Natural killer cell (primary cell): Measurements from ENCODE around the gene CNNM3. TPM values are rescaled to one million over a fixed set of nuclear protein-coding genes. Genes with fewer than 3 reads are reported as not detected.

Source experiments
- ATAC-seq, 3 donors: fragments of 150-1000 bp in 2 of 3; fragments of 200-7000 bp in 1 of 3; cut with Tn5 transposase; 1 replicate in 1 of 3; 2 replicates in 2 of 3; pipeline ENCODE4 v1.10.0; 2021; ENCODE audit warnings: mild to moderate bottlenecking in 2 of 3, moderate library complexity in 2 of 3
- DNase-seq, 2 donors: peaks; one replicate each; pipeline versions ENCODE4 v3.0.0 to v3.0.0-alpha.2; 2013 to 2021; ENCODE audit warnings: mixed read lengths in 1 of 2
- H3K27ac ChIP-seq: one replicate; pipeline ENCODE4 v1.5.1; 2013; ENCODE audit warnings: mild to moderate bottlenecking, low read length
- H3K27me3 ChIP-seq: one replicate; pipeline ENCODE4 v1.6.1; 2013; ENCODE audit warnings: low read length; ENCODE audit not compliant: control insufficient read depth, insufficient read depth
- H3K36me3 ChIP-seq: one replicate; pipeline ENCODE4 v1.6.1; 2013; ENCODE audit warnings: low read length; ENCODE audit not compliant: control insufficient read depth, insufficient read depth
- H3K4me1 ChIP-seq: one replicate; pipeline ENCODE4 v1.6.1; 2013; ENCODE audit warnings: low read length; ENCODE audit not compliant: control insufficient read depth, insufficient read depth
- H3K4me3 ChIP-seq: one replicate; pipeline ENCODE4 v1.5.1; 2013; ENCODE audit warnings: low read length
- H3K9me3 ChIP-seq: one replicate; pipeline ENCODE4 v1.6.1; 2013; ENCODE audit warnings: low read length; ENCODE audit not compliant: control insufficient read depth, insufficient read depth
- H3K27ac Mint-ChIP-seq, 2 donors: one replicate each; pipeline ENCODE4 v1.8.0; 2022; ENCODE audit warnings: mild to moderate bottlenecking in 2 of 2, mixed read lengths in 2 of 2, moderate library complexity in 1 of 2
- H3K27me3 Mint-ChIP-seq, 2 donors: one replicate each; pipeline ENCODE4 v1.8.0; 2022; ENCODE audit warnings: low read depth in 2 of 2, mixed read lengths in 2 of 2
- H3K36me3 Mint-ChIP-seq: one replicate; pipeline ENCODE4 v1.8.0; 2022; ENCODE audit warnings: mixed read lengths
- H3K4me1 Mint-ChIP-seq, 2 donors: one replicate each; pipeline ENCODE4 v1.8.0; 2022; ENCODE audit warnings: mixed read lengths in 2 of 2
- H3K4me3 Mint-ChIP-seq: one replicate; pipeline ENCODE4 v1.8.0; 2022; ENCODE audit warnings: mild to moderate bottlenecking, moderate library complexity, mixed read lengths
- H3K9me3 Mint-ChIP-seq, 2 donors: one replicate each; pipeline ENCODE4 v1.8.0; 2022; ENCODE audit warnings: mixed read lengths in 2 of 2
- CTCF ChIP-seq: fragments of 200-600 bp; IDR thresholded peaks from one replicate; pipeline ENCODE4 v1.8.0; 2022; ENCODE audit warnings: antibody characterized with exemption
- WGBS: methylation state at CpG from one replicate; pipeline ENCODE4 v1.1.7; 2013; ENCODE audit warnings: missing lambda C conversion rate; ENCODE audit not compliant: insufficient coverage; 5-methylcytosine and 5-hydroxymethylcytosine counted together
- intact Hi-C: fragments of 100-400 bp; cut with micrococcal nuclease; formaldehyde crosslinking; loops from one replicate; pipeline ENCODE4 v1.14.2; 2022
- total RNA-seq, 4 donors: library from RNA; stranded (reverse); fragments of 120-200 nt in 1 of 4; gene quantifications; one replicate each; pipeline versions ENCODE4 v1.2.3 to v1.2.4, GENCODE V29; 2013 to 2022

CNNM3 gene
- total RNA-seq, 3 donors from 2014 or later (not counting 1 experiment from before 2014, with no cell fraction given): 33.8 to 55.2 (median 45.6) TPM

DNA sequence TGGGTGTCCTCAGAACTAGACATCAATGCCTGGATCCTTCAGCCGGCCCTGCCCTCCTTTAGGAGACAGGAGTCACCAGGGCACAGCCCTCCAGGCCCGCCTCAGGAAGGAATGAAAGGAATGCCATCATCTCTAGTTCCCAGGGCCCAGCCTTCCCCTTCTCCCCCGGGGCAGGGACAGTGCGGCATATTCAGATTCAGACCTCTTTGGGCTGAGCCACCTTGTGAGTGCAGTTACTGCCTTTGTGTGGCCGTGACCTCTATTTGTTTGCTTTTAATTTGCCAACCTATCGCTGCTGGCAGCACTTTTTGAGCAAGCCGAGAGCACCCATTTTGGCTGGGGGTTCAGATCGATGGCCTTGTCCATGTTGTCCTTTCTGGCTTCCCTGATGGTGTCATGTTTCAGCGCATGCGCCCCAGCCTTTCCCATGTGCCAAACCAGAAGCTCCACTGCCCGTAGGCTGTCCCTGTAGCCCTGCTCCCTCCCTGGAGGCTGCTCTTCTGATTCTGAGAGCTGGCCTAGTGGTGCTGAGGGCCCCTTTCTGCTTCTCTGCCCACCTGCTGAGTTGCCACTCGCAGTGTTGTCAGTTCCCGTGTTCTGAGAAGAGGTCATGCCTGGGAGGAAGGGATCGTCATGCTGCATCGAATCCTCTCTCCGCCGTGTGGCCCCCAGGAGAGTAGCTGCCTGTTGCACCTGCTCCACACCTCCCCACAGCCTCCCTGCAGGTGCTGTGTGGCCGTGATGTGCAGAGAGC is 16.9 kb downstream of the CNNM3 start:
- Histone ChIP-seq H3K4me1 (peaks cover 2% of the 10 kb centered on the region), H3K27ac (no peak overlapping the region), H3K4me3 (no peak overlapping the region), H3K36me3 (peaks cover 58% of the 10 kb centered on the region), H3K9me3 (no peaks in the 10 kb centered on the region), H3K27me3 (no peaks in the 10 kb centered on the region)
- H3K27me3 Mint-ChIP-seq: no peaks in the 10 kb centered on the region
- H3K4me1 Mint-ChIP-seq: peaks cover 0 to 8% of the 10 kb centered on the region in 2 donors
- intact Hi-C loops: loop anchor here (10.0 kb wide), 1 partner anchor 818 kb away; no protein-coding TSS in a partner anchor
- no peak for TF ChIP-seq CTCF
- H3K27ac Mint-ChIP-seq: no peak overlapping the region
- peaks cover 14% of the 10 kb centered on the region for H3K36me3 Mint-ChIP-seq
- H3K4me3 Mint-ChIP-seq: no peak overlapping the region
- DNase-seq: no peak
- WGBS: 78% methylated on average over 17 of the region's 18 CpGs
- no peak for ATAC-seq
- no peaks in the 10 kb centered on the region for H3K9me3 Mint-ChIP-seq

DNA sequence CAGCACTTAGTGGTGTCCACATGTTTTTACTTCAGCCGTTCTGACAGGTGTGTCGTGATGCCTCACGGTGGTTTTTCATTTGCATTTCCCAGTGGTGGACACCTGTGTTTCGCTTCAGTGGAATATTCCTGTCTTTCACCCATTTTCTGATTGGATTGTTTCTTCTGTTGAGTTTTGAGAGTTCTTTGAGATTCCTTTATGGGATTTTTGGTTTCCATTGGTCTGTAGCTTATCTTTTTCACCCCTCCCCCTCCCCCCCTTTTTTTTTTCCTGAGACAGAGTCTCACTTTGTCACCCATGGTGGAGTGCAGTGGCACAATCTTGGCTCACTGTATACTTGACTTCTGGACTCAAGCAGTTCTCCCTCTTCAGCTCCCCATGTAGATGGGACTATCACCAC is 19.8 kb downstream of the CNNM3 start:
- Mint-ChIP-seq H3K4me1 (peaks cover 11 to 16% of the 10 kb centered on the region in 2 donors), H3K9me3 (no peaks in the 10 kb centered on the region), H3K36me3 (peaks cover 6% of the 10 kb centered on the region), H3K27ac (no peak overlapping the region), H3K4me3 (no peak overlapping the region), H3K27me3 (no peaks in the 10 kb centered on the region)
- Histone ChIP-seq H3K36me3 (peaks cover 31% of the 10 kb centered on the region), H3K27ac (no peak overlapping the region), H3K27me3 (no peaks in the 10 kb centered on the region), H3K9me3 (no peaks in the 10 kb centered on the region), H3K4me3 (no peak overlapping the region), H3K4me1 (peaks cover 27% of the 10 kb centered on the region)
- 90% methylated on average over 4 of the region's 4 CpGs for WGBS
- TF ChIP-seq CTCF: no peak
- DNase-seq (no peak), ATAC-seq (no peak)
- intact Hi-C loops: loop anchor here (10.0 kb wide), 1 partner anchor 821 kb away; no protein-coding TSS in a partner anchor

GRCh38 chr2:96837575-96837974 is 21.5 kb downstream of the CNNM3 start:
- Histone ChIP-seq H3K36me3 (peaks cover 17% of the 10 kb centered on the region), H3K27me3 (no peaks in the 10 kb centered on the region), H3K4me3 (no peak overlapping the region), H3K27ac (no peak overlapping the region), H3K9me3 (no peaks in the 10 kb centered on the region), H3K4me1 (peaks cover 27% of the 10 kb centered on the region)
- no peak overlapping the region for H3K4me3 Mint-ChIP-seq
- no peaks in the 10 kb centered on the region for H3K27me3 Mint-ChIP-seq
- 98% methylated on average over 9 of the region's 9 CpGs for WGBS
- no peaks in the 10 kb centered on the region for H3K9me3 Mint-ChIP-seq
- intact Hi-C loops: loop anchor here (10.0 kb wide), 1 partner anchor 823 kb away; no protein-coding TSS in a partner anchor
- H3K4me1 Mint-ChIP-seq: peaks cover 11 to 25% of the 10 kb centered on the region in 2 donors
- TF ChIP-seq CTCF: no peak
- no peak overlapping the region for H3K27ac Mint-ChIP-seq
- DNase-seq: no peak
- ATAC-seq: no peak
- no peaks in the 10 kb centered on the region for H3K36me3 Mint-ChIP-seq
